Measurements from ENCODE around the gene CKLF. TPM values are rescaled to one million over a fixed set of nuclear protein-coding genes. Genes with fewer than 3 reads are reported as not detected.
A peak's percentile ranks its signal among the peaks of the same experiment; 100 is the strongest.

CKLF gene
- total RNA-seq, 1 experiment from 2014 or later, result 293 TPM

GRCh38 chr16:66510711-66511601 lies 41.4 kb upstream of the CKLF start:
- Mint-ChIP-seq H3K36me3 (ENCODE audit: insufficient read depth, unreplicated experiment) (peaks cover 87% of the 10 kb centered on the region), H3K9me3 (ENCODE audit: low read depth, unreplicated experiment) (peaks cover 6% of the 10 kb centered on the region), H3K4me1 (ENCODE audit: low read depth, unreplicated experiment) (peaks cover 93% of the 10 kb centered on the region), H3K4me3 (ENCODE audit: low read depth, unreplicated experiment) (peak overlapping the region; percentile 43), H3K27ac (ENCODE audit: unreplicated experiment) (peak overlapping the region; percentile 99), H3K27me3 (ENCODE audit: unreplicated experiment) (no peaks in the 10 kb centered on the region)
- TF ChIP-seq CTCF (IDR thresholded peaks at IDR 0.05; ENCODE audit: unreplicated experiment), result no peak
- intact Hi-C loops (cut with micrococcal nuclease; ENCODE audit: unreplicated experiment), result loop anchor here (2.0 kb wide), 1 partner anchor 102 kb away; no protein-coding TSS in a partner anchor
- DNase-seq, result peak; percentile 67
- TSS peak; percentile 44 for BruUV-seq (replicated peaks)
- CTCF ChIA-PET, result interaction anchor here (1.5 to 2.5 kb wide), 3 partner anchors 11 to 104 kb away, joined by 8 to 14 read pairs (median 9); no protein-coding TSS in a partner anchor

- Mint-ChIP-seq H3K36me3 (ENCODE audit: insufficient read depth, unreplicated experiment) (peaks cover 87% of the 10 kb centered on the region), H3K27ac (ENCODE audit: unreplicated experiment) (peak overlapping the region; percentile 99)
Measured at GRCh38 chr16:66511602-66512271, 40.6 kb upstream of the CKLF start.

GRCh38 chr16:66512272-66513110 lies 39.9 kb upstream of the CKLF start:
- Mint-ChIP-seq H3K27ac (ENCODE audit: unreplicated experiment) (peak overlapping the region; percentile 99), H3K9me3 (ENCODE audit: low read depth, unreplicated experiment) (peaks cover 3% of the 10 kb centered on the region), H3K27me3 (ENCODE audit: unreplicated experiment) (no peaks in the 10 kb centered on the region), H3K4me3 (ENCODE audit: low read depth, unreplicated experiment) (peak overlapping the region; percentile 43), H3K36me3 (ENCODE audit: insufficient read depth, unreplicated experiment) (peaks cover 87% of the 10 kb centered on the region), H3K4me1 (ENCODE audit: low read depth, unreplicated experiment) (peaks cover 95% of the 10 kb centered on the region)
- CTCF ChIA-PET, result interaction anchor here (0.6 to 2.5 kb wide), 5 partner anchors 9 to 106 kb away, joined by 3 to 14 read pairs (median 4); no protein-coding TSS in a partner anchor
- intact Hi-C loops (cut with micrococcal nuclease; ENCODE audit: unreplicated experiment), result no loop called here
- DNase-seq, result peak; percentile 66
- TF ChIP-seq CTCF (IDR thresholded peaks at IDR 0.05; ENCODE audit: unreplicated experiment), result no peak
- BruUV-seq (replicated peaks), result TSS peak; percentile 52

More at GRCh38 chr16:66511602-66512271, 40.6 kb upstream of the CKLF start:
- Mint-ChIP-seq H3K9me3 (ENCODE audit: low read depth, unreplicated experiment) (peaks cover 6% of the 10 kb centered on the region), H3K4me1 (ENCODE audit: low read depth, unreplicated experiment) (peaks cover 95% of the 10 kb centered on the region), H3K4me3 (ENCODE audit: low read depth, unreplicated experiment) (peak overlapping the region; percentile 43), H3K27me3 (ENCODE audit: unreplicated experiment) (no peaks in the 10 kb centered on the region)
- intact Hi-C loops (cut with micrococcal nuclease; ENCODE audit: unreplicated experiment), result loop anchor here (2.0 kb wide), 1 partner anchor 103 kb away; no protein-coding TSS in a partner anchor
- no peak for TF ChIP-seq CTCF (IDR thresholded peaks at IDR 0.05; ENCODE audit: unreplicated experiment)
- CTCF ChIA-PET, result interaction anchor here (0.6 to 2.5 kb wide), 5 partner anchors 10 to 105 kb away, joined by 3 to 14 read pairs (median 8); no protein-coding TSS in a partner anchor
- BruUV-seq (replicated peaks), result no TSS peak
- DNase-seq, result peak; percentile 80

Measured in Calu3 (cell line).